Mucosa of rectum (tissue), 2 donors: Measurements from ENCODE around the gene PLEKHN1.
A peak's percentile ranks its signal among the peaks of the same experiment; 100 is the strongest.

Experiments used
- H3K27ac ChIP-seq, 2 donors: one replicate each; pipeline ENCODE4 v1.7.0; 2013; ENCODE audit warnings: inconsistent platforms in 2 of 2, low read depth in 2 of 2, low read length in 2 of 2
- H3K27me3 ChIP-seq, 2 donors: one replicate each; pipeline ENCODE4 v1.7.0; 2013; ENCODE audit warnings: low read length in 2 of 2; ENCODE audit not compliant: control insufficient read depth in 2 of 2, insufficient read depth in 2 of 2
- H3K36me3 ChIP-seq, 2 donors: one replicate each; pipeline ENCODE4 v1.7.0; 2013; ENCODE audit warnings: low read length in 2 of 2; ENCODE audit not compliant: control insufficient read depth in 2 of 2, insufficient read depth in 2 of 2
- H3K4me1 ChIP-seq, 2 donors: one replicate each; pipeline ENCODE4 v1.7.0; 2013; ENCODE audit warnings: low read length in 2 of 2, mild to moderate bottlenecking in 1 of 2; ENCODE audit not compliant: control insufficient read depth in 2 of 2, insufficient read depth in 2 of 2
- H3K4me3 ChIP-seq, 2 donors: one replicate each; pipeline ENCODE4 v1.7.0; 2013; ENCODE audit warnings: low read length in 2 of 2
- H3K9ac ChIP-seq, 2 donors: one replicate each; pipeline ENCODE4 v1.7.0; 2013; ENCODE audit warnings: low read length in 2 of 2, low read depth in 1 of 2, mild to moderate bottlenecking in 1 of 2
- H3K9me3 ChIP-seq, 2 donors: one replicate each; pipeline ENCODE4 v1.7.0; 2013; ENCODE audit warnings: low read length in 2 of 2; ENCODE audit not compliant: control insufficient read depth in 2 of 2
- donor health status: healthy.
- donor health status: Normal muscosa, but diverticular disease.

The PLEKHN1 gene

GRCh38 chr1:952603-953002, 13.7 kb upstream of the PLEKHN1 start:
- H3K9me3 ChIP-seq: no peaks in the 10 kb centered on the region
- peaks cover 2% of the 10 kb centered on the region in 2 donors for H3K4me1 ChIP-seq
- H3K27ac ChIP-seq: no peak overlapping the region
- H3K36me3 ChIP-seq: peaks cover 71 to 80% of the 10 kb centered on the region in 2 donors
- no peaks in the 10 kb centered on the region for H3K27me3 ChIP-seq
- no peak overlapping the region for H3K9ac ChIP-seq
- no peak overlapping the region for H3K4me3 ChIP-seq

DNA sequence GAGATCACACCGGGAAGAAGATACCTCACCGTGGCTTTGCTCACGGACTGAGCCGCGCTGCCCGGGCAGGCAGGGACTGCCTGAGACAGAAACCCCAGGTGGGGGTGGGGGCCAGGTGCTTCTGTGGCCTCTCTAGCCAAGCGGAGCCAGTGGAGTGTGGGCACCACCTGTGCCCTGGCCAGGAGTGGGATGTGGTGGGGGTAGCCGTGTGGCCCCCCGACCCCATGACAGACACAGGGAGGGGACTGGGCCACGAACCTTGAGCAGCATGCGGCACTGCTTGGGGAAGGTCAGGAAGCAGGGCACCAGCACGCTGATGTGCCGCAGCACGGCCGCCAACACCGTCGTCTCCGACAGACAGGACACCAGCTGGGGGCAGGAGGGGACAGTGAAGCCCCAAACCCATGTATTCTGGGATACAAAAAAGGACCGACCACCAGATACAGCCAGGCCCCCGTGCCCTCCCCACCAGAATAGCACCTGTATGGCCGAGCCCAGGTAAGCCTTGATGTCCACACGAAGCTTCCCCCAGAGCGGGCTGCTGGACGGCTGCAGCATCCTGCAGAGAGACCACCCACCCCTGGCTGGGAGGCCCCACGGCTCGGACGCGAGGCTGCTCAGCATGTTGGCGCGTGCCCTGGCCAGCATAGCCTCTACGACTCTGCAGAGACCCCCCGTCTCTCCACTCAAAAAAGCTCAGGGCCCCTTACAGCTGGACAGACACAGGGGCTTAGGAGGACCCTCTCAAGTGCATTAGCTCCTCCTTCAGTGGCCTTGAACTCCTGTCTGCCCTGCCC, 12.6 kb upstream of the PLEKHN1 start:
- Histone ChIP-seq H3K9me3 (no peaks in the 10 kb centered on the region), H3K9ac (no peak overlapping the region)

DNA sequence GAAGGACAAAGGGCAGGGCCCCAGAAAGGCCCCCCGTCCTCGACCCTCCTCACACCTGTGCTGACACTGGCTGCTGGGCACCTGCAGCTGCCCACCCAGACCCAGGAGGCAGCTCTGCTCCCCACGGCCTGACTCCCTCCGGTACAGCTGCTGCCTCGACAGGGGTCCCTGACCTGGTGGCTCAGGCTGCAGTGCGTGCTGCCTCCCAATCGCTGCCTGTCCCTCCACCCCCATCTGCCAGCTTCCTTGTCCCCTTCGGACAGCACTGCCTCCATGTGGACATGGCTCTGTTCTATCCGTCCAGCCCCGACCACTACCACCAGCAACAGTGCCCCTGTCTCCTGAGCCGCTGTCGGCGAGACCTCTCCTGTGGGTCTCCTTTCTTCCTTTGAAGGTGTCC, 11.4 kb upstream of the PLEKHN1 start:
- Histone ChIP-seq H3K27ac (no peak overlapping the region), H3K4me3 (no peak overlapping the region), H3K36me3 (peaks cover 52 to 58% of the 10 kb centered on the region in 2 donors), H3K9me3 (no peaks in the 10 kb centered on the region), H3K27me3 (no peaks in the 10 kb centered on the region), H3K9ac (no peak overlapping the region), H3K4me1 (peaks cover 14 to 15% of the 10 kb centered on the region in 2 donors)

More for the DNA sequence above, 12.6 kb upstream of the PLEKHN1 start:
- no peak overlapping the region for H3K27ac ChIP-seq
- H3K27me3 ChIP-seq: no peaks in the 10 kb centered on the region
- H3K4me1 ChIP-seq: peaks cover 11 to 12% of the 10 kb centered on the region in 2 donors
- peaks cover 63 to 70% of the 10 kb centered on the region in 2 donors for H3K36me3 ChIP-seq
- no peak overlapping the region for H3K4me3 ChIP-seq

DNA sequence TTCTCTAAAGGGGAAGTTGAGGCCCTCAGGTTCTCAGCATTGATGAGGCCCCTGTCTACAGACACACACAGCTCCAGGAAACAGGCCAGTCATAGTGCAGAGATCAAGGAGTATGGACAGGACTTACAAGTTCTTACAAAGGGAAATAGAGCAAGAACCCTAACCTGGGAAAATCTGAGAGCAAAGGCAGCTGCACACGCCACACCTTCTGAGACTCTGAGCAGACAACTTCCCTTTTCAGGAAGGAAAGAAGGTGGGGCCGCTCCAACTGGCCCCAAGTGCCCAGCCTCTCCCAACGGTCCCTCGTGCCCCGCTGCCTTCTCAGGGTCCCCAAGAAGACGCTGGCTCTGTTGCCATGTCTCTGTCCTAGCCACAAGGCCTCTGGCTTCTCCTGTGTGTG, 10.8 kb upstream of the PLEKHN1 start:
- no peaks in the 10 kb centered on the region for H3K9me3 ChIP-seq
- H3K27ac ChIP-seq: no peak overlapping the region
- no peak overlapping the region for H3K9ac ChIP-seq
- no peak overlapping the region for H3K4me3 ChIP-seq
- H3K36me3 ChIP-seq: peaks cover 46 to 53% of the 10 kb centered on the region in 2 donors
- H3K4me1 ChIP-seq: peaks cover 14 to 15% of the 10 kb centered on the region in 2 donors
- no peaks in the 10 kb centered on the region for H3K27me3 ChIP-seq

GRCh38 chr1:956636-957035, 9.6 kb upstream of the PLEKHN1 start:
- Histone ChIP-seq H3K9ac (no peak overlapping the region), H3K4me1 (peaks cover 14 to 20% of the 10 kb centered on the region in 2 donors), H3K27me3 (no peaks in the 10 kb centered on the region), H3K9me3 (no peaks in the 10 kb centered on the region), H3K36me3 (peaks cover 38 to 46% of the 10 kb centered on the region in 2 donors), H3K27ac (no peak overlapping the region), H3K4me3 (no peak overlapping the region)

- H3K27ac ChIP-seq: peak within 1 kb of the TSS in 1 of 2 donors; percentile 43
- peak within 1 kb of the TSS; percentile 74 to 86 for H3K9ac ChIP-seq
- H3K9me3 ChIP-seq: no peaks in the 10 kb centered on the region
- H3K27me3 ChIP-seq: no peaks in the 10 kb centered on the region
- peaks cover 14 to 20% of the 10 kb centered on the region in 2 donors for H3K4me1 ChIP-seq
- peaks cover 20 to 23% of the 10 kb centered on the region in 2 donors for H3K36me3 ChIP-seq
- H3K4me3 ChIP-seq: peak within 1 kb of the TSS; percentile 90 to 99
Measured at GRCh38 chr1:958823-959730, 7.2 kb upstream of the PLEKHN1 start, which contains the start of gene NOC2L. TSS of gene NOC2L (minus strand) at chr1:959256. CDS start at chr1:959240, 16 bp downstream.

- no peaks in the 10 kb centered on the region for H3K27me3 ChIP-seq
- H3K27ac ChIP-seq: no peak overlapping the region
- peaks cover 15 to 21% of the 10 kb centered on the region in 2 donors for H3K36me3 ChIP-seq
- peaks cover 14 to 20% of the 10 kb centered on the region in 2 donors for H3K4me1 ChIP-seq
- H3K9ac ChIP-seq: peak overlapping the region in 1 of 2 donors; percentile 26
- H3K9me3 ChIP-seq: no peaks in the 10 kb centered on the region
- peak overlapping the region; percentile 31 to 90 for H3K4me3 ChIP-seq
Measured at GRCh38 chr1:959731-960362, 6.4 kb upstream of the PLEKHN1 start.

- Histone ChIP-seq H3K36me3 (peaks cover 9 to 14% of the 10 kb centered on the region in 2 donors), H3K4me1 (peaks cover 14 to 20% of the 10 kb centered on the region in 2 donors), H3K27ac (no peak within 1 kb of the TSS), H3K27me3 (no peaks in the 10 kb centered on the region), H3K4me3 (peak within 1 kb of the TSS; percentile 52 to 90), H3K9ac (peak within 1 kb of the TSS in 1 of 2 donors; percentile 26), H3K9me3 (no peaks in the 10 kb centered on the region)
Measured at GRCh38 chr1:960363-961131, 5.7 kb upstream of the PLEKHN1 start, which contains the start of gene KLHL17. TSS of gene KLHL17 (plus strand) at chr1:960584. CDS start at chr1:960694, 110 bp downstream.

DNA sequence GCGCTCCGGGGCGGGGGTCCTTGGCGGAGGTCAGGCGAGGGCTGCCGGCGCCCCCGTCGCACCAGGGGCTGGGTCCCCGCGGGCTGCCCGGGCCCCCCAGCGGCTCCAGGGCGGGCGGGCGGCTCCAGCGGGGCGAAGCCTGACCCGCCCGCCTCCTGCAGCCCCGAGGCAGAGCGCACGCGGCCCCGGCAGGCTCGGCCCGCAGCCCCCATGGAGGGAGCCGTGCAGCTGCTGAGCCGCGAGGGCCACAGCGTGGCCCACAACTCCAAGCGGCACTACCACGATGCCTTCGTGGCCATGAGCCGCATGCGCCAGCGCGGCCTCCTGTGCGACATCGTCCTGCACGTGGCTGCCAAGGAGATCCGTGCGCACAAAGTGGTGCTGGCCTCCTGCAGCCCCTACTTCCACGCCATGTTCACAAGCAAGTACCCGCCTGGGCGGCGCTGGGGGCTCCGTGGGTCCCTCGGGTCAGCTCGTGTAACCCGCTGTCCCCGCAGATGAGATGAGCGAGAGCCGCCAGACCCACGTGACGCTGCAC, 5.1 kb upstream of the PLEKHN1 start:
- Histone ChIP-seq H3K4me3 (peak overlapping the region; percentile 41 to 64), H3K27me3 (no peaks in the 10 kb centered on the region), H3K36me3 (peaks cover 3 to 8% of the 10 kb centered on the region in 2 donors), H3K9ac (no peak overlapping the region), H3K27ac (no peak overlapping the region), H3K4me1 (peaks cover 17 to 20% of the 10 kb centered on the region in 2 donors), H3K9me3 (no peaks in the 10 kb centered on the region)
